Mesenteric fat pad (tissue), 1 donor: ENCODE results near the gene PTGER4. TPM values are rescaled to one million over a fixed set of nuclear protein-coding genes. Genes with fewer than 3 reads are reported as not detected.
"Not testable (repeated sequence)": the region's sequence is repeated elsewhere in the genome, so short reads cannot be mapped to it uniquely, and the experiment has no call there.

Experiments used
- DNase-seq: peaks from one replicate; pipeline ENCODE4 v3.0.0-alpha.2; 2020; ENCODE audit warnings: low spot score
- total RNA-seq: library from RNA; stranded (reverse); fragmentation: NEBNext Ultra II Directional; extraction: Animal tissue kit (Norgen Biotek cat#: 25700); gene quantifications from one replicate; pipeline ENCODE4 v1.2.1, GENCODE V29; 2021
- donor health status: DM: yes; HTN: yes; CAD: no.

The PTGER4 gene
- total RNA-seq, 1 donor from 2014 or later: 14.8 TPM

GRCh38 chr5:40688996-40689395 lies 9.3 kb downstream of the PTGER4 start:
- no peak for DNase-seq

- no peak for DNase-seq
These were observed 9.7 kb downstream of the PTGER4 start for GRCh38 chr5:40689438-40689837.

GRCh38 chr5:40690267-40690666 lies 10.6 kb downstream of the PTGER4 start:
- DNase-seq: no peak

GRCh38 chr5:40691894-40692293 lies 12.2 kb downstream of the PTGER4 start:
- no peak for DNase-seq

GRCh38 chr5:40694433-40694832 lies 14.7 kb downstream of the PTGER4 start:
- no peak for DNase-seq

- DNase-seq: no peak
These were observed 20.5 kb downstream of the PTGER4 start for GRCh38 chr5:40700116-40700782.

GRCh38 chr5:40702027-40702426 lies 22.3 kb downstream of the PTGER4 start:
- not testable (repeated sequence) for DNase-seq

- DNase-seq: not testable (repeated sequence)
These were observed 25.8 kb downstream of the PTGER4 start for GRCh38 chr5:40705484-40705883.

GRCh38 chr5:40710575-40710974 lies 30.9 kb downstream of the PTGER4 start:
- DNase-seq: not testable (repeated sequence)

- DNase-seq: no peak
These were observed 34.3 kb downstream of the PTGER4 start for GRCh38 chr5:40714001-40714400.

- no peak for DNase-seq
These were observed 36.3 kb downstream of the PTGER4 start for GRCh38 chr5:40716000-40716399.

GRCh38 chr5:40716590-40716989 lies 36.9 kb downstream of the PTGER4 start:
- DNase-seq: no peak

GRCh38 chr5:40717281-40717680 lies 37.6 kb downstream of the PTGER4 start:
- no peak for DNase-seq

- DNase-seq: no peak
These were observed 40.4 kb downstream of the PTGER4 start for GRCh38 chr5:40720069-40720468.

- DNase-seq: not testable (repeated sequence)
These were observed 42.8 kb downstream of the PTGER4 start for GRCh38 chr5:40722497-40722911.

- DNase-seq: no peak
These were observed 53.7 kb downstream of the PTGER4 start for GRCh38 chr5:40733434-40733833.

GRCh38 chr5:40733879-40734563 lies 54.3 kb downstream of the PTGER4 start:
- DNase-seq: no peak

- no peak for DNase-seq
These were observed 55.3 kb downstream of the PTGER4 start for GRCh38 chr5:40734986-40735385.

- no peak for DNase-seq
These were observed 55.9 kb downstream of the PTGER4 start for GRCh38 chr5:40735609-40736008.

GRCh38 chr5:40736103-40736875 lies 56.6 kb downstream of the PTGER4 start:
- DNase-seq: no peak

- no peak for DNase-seq
These were observed 58.8 kb downstream of the PTGER4 start for GRCh38 chr5:40738502-40738901.
